ENCODE data around the gene TRRAP. TPM values are rescaled to one million over a fixed set of nuclear protein-coding genes. Genes with fewer than 3 reads are reported as not detected.

The TRRAP gene
- total RNA-seq, 2 experiments from 2014 or later = 45.5 to 48.2 TPM

- Mint-ChIP-seq H3K36me3 (ENCODE audit: low read depth) (peaks cover 37% of the 10 kb centered on the region), H3K4me3 (no peak overlapping the region), H3K4me1 (ENCODE audit: low read depth) (peaks cover 4% of the 10 kb centered on the region), H3K27ac (peak overlapping the region; percentile 6), H3K9me3 (no peaks in the 10 kb centered on the region), H3K27me3 (no peaks in the 10 kb centered on the region)
- ATAC-seq = no peak
- no peak for TF ChIP-seq CTCF (IDR thresholded peaks at IDR 0.05)
- ChIA-PET POLR2A (interaction anchor here (0.8 kb wide), 1 partner anchor 57 kb away, joined by 3 read pairs; no protein-coding TSS in a partner anchor), CTCF (no interaction called here)
- DNase-seq = no peak
- intact Hi-C loops (cut with micrococcal nuclease) = no loop called here
These were observed 152.6 kb downstream of the TRRAP start for GRCh38 chr7:99030951-99031350.

DNA sequence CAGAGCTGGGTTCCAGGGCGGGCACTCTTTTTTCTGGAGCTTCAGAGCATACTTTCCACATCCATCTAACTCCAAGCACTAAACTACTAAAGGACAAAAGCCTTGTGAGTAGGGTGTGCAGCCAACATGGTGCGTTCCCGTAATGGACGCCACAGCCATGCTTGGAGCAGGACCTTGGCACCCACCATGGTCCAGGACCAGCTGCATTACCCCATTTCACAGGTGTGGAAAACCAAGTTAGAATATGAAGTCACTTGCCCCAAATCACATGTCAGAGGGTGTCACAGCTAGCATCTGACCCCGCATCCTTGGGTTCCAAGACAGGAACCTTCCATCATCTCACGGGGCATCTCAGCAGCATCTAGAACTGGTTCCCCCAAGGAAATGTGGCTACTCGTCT, 153.2 kb downstream of the TRRAP start:
- TF ChIP-seq CTCF (IDR thresholded peaks at IDR 0.05) = no peak
- POLR2A ChIA-PET = interaction anchor here (0.8 kb wide), 1 partner anchor 56 kb away, joined by 3 read pairs; no protein-coding TSS in a partner anchor
- Mint-ChIP-seq H3K4me3 (no peak overlapping the region), H3K9me3 (no peaks in the 10 kb centered on the region), H3K36me3 (ENCODE audit: low read depth) (peaks cover 39% of the 10 kb centered on the region), H3K27me3 (no peaks in the 10 kb centered on the region), H3K27ac (no peak overlapping the region), H3K4me1 (ENCODE audit: low read depth) (peaks cover 4% of the 10 kb centered on the region)
- no peak for DNase-seq
- ATAC-seq = no peak
- CTCF ChIA-PET = no interaction called here
- intact Hi-C loops (cut with micrococcal nuclease) = no loop called here

DNA sequence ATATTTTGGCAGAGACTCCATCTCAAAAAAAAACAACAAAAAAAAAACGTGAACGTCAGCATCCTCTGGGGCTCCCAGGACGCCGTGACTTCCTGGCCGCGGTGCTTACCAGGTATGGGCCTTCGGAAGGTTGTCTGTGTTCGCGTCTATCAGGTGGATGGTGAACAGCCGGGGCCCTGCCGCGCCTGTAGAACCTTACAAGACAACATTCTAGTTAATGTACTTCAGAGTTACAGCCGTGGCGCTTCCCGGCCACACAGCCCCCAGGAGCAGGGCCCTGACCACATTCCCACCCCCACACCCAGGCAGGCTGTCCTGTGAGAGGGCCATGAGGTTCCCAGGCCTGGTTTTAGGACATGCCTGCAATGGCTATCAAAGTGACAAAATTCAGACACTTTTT, 154.6 kb downstream of the TRRAP start:
- peaks cover 38% of the 10 kb centered on the region for H3K36me3 Mint-ChIP-seq (ENCODE audit: low read depth)
- DNase-seq = no peak
- POLR2A ChIA-PET = no interaction called here
- H3K9me3 Mint-ChIP-seq = no peaks in the 10 kb centered on the region
- H3K4me1 Mint-ChIP-seq (ENCODE audit: low read depth) = no peaks in the 10 kb centered on the region
- no peak for ATAC-seq
- no peak overlapping the region for H3K4me3 Mint-ChIP-seq
- H3K27me3 Mint-ChIP-seq = no peaks in the 10 kb centered on the region
- TF ChIP-seq CTCF (IDR thresholded peaks at IDR 0.05) = no peak
- H3K27ac Mint-ChIP-seq = no peak overlapping the region
- CTCF ChIA-PET = no interaction called here
- intact Hi-C loops (cut with micrococcal nuclease) = no loop called here

DNA sequence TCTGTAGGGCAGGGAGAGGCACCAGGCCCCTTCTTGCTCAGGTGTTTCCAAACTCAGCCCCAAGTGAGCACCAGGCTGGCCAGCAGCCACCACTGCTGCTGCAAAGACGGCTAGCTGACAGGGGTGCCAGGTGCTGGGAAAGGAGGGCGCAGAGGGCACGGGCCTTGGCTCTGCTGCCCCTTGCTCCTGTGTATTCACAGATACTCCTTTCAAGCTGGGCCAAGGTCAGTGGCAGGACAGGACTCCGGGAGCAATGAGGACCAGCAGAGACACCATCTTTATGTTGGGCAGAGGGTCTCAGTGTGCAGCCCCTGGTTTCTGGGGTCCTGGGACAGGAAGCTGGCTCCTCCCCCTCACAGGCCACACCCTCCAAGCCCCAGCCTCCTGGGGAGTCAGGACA, 155.4 kb downstream of the TRRAP start:
- DNase-seq = no peak
- POLR2A ChIA-PET = no interaction called here
- peaks cover 33% of the 10 kb centered on the region for H3K36me3 Mint-ChIP-seq (ENCODE audit: low read depth)
- no peak overlapping the region for H3K4me3 Mint-ChIP-seq
- H3K4me1 Mint-ChIP-seq (ENCODE audit: low read depth) = no peaks in the 10 kb centered on the region
- no peak for ATAC-seq
- H3K27me3 Mint-ChIP-seq = no peaks in the 10 kb centered on the region
- TF ChIP-seq CTCF (IDR thresholded peaks at IDR 0.05) = no peak
- intact Hi-C loops (cut with micrococcal nuclease) = no loop called here
- CTCF ChIA-PET = no interaction called here
- no peaks in the 10 kb centered on the region for H3K9me3 Mint-ChIP-seq
- no peak overlapping the region for H3K27ac Mint-ChIP-seq

- no peaks in the 10 kb centered on the region for H3K27me3 Mint-ChIP-seq
- no peak overlapping the region for H3K4me3 Mint-ChIP-seq
- CTCF ChIA-PET = interaction anchor here (1.7 to 2.3 kb wide), 2 partner anchors 17 to 266 kb away, joined by 3 to 7 read pairs; no protein-coding TSS in a partner anchor
- H3K27ac Mint-ChIP-seq = peak overlapping the region; percentile 40
- ATAC-seq (no peak), DNase-seq (no peak)
- peaks cover 33% of the 10 kb centered on the region for H3K36me3 Mint-ChIP-seq (ENCODE audit: low read depth)
- POLR2A ChIA-PET = interaction anchor here (0.9 kb wide), 1 partner anchor 31 kb away, joined by 3 read pairs; no protein-coding TSS in a partner anchor
- no peaks in the 10 kb centered on the region for H3K4me1 Mint-ChIP-seq (ENCODE audit: low read depth)
- intact Hi-C loops (cut with micrococcal nuclease) = no loop called here
- no peak for TF ChIP-seq CTCF (IDR thresholded peaks at IDR 0.05)
- no peaks in the 10 kb centered on the region for H3K9me3 Mint-ChIP-seq
These were observed 156.8 kb downstream of the TRRAP start for GRCh38 chr7:99034932-99035722.
